NT2/D1 (cell line): ENCODE data around the gene IER5L.
"Not testable (repeated sequence)": the region's sequence is repeated elsewhere in the genome, so short reads cannot be mapped to it uniquely, and the experiment has no call there.

ENCODE experiments used
- DNase-seq: peaks from one replicate; pipeline ENCODE4 v3.0.0-alpha.2; 2011; ENCODE audit warnings: low read depth, low spot score
- H3K27me3 ChIP-seq: 2 replicates; pipeline ENCODE4 v1.6.0; 2011; ENCODE audit warnings: mild to moderate bottlenecking; ENCODE audit not compliant: insufficient read length, insufficient read depth
- H3K36me3 ChIP-seq: 2 replicates; pipeline ENCODE4 v1.6.1; 2011; ENCODE audit warnings: mild to moderate bottlenecking, low read length, mixed read lengths; ENCODE audit not compliant: insufficient read depth, insufficient read length
- H3K4me1 ChIP-seq: 2 replicates; pipeline ENCODE4 v1.5.1; 2011; ENCODE audit not compliant: insufficient read depth, insufficient read length
- H3K4me3 ChIP-seq: 2 replicates; pipeline ENCODE4 v1.5.1; 2011; ENCODE audit warnings: low read depth; ENCODE audit not compliant: insufficient read length
- H3K9ac ChIP-seq: 2 replicates; pipeline ENCODE4 v1.6.0; 2011; ENCODE audit warnings: low read depth; ENCODE audit not compliant: insufficient read length
- H3K9me3 ChIP-seq: 2 replicates; pipeline ENCODE4 v1.5.1; 2011; ENCODE audit warnings: mild to moderate bottlenecking, low read length; ENCODE audit not compliant: insufficient read depth
- SUZ12 ChIP-seq: IDR thresholded peaks from 2 replicates; pipeline ENCODE4 v1.6.1; 2011; ENCODE audit not compliant: insufficient read length, insufficient read depth; ENCODE audit errors: extremely low read depth
- YY1 ChIP-seq: IDR thresholded peaks from 2 replicates; pipeline ENCODE4 v1.6.1; 2011; ENCODE audit not compliant: insufficient read length, insufficient read depth
- ZNF274 ChIP-seq: IDR thresholded peaks from 2 replicates; pipeline ENCODE4 v1.6.1; 2011; ENCODE audit warnings: mild to moderate bottlenecking, low read depth, low read length

Gene IER5L

GRCh38 chr9:129137292-129138143 is 40.5 kb downstream of the IER5L start:
- Histone ChIP-seq H3K27me3 (no peaks in the 10 kb centered on the region), H3K4me3 (no peak overlapping the region), H3K4me1 (peaks cover 21% of the 10 kb centered on the region), H3K9ac (peak overlapping the region; percentile 51), H3K9me3 (no peaks in the 10 kb centered on the region), H3K36me3 (peaks cover 68% of the 10 kb centered on the region)
- DNase-seq = no peak
- TF ChIP-seq ZNF274 = no peak
- TF ChIP-seq SUZ12 = no peak
- TF ChIP-seq YY1 = no peak

- H3K36me3 ChIP-seq = peaks cover 69% of the 10 kb centered on the region
- peak overlapping the region; percentile 34 for H3K9ac ChIP-seq
- no peak for DNase-seq
- H3K4me3 ChIP-seq = no peak overlapping the region
- H3K9me3 ChIP-seq = no peaks in the 10 kb centered on the region
- peaks cover 19% of the 10 kb centered on the region for H3K4me1 ChIP-seq
- TF ChIP-seq SUZ12 (no peak), ZNF274 (no peak)
- no peaks in the 10 kb centered on the region for H3K27me3 ChIP-seq
These were observed 41.5 kb downstream of the IER5L start for GRCh38 chr9:129136446-129137035.

- Histone ChIP-seq H3K9me3 (no peaks in the 10 kb centered on the region), H3K9ac (no peak overlapping the region), H3K4me1 (peaks cover 15% of the 10 kb centered on the region), H3K36me3 (peaks cover 77% of the 10 kb centered on the region), H3K4me3 (no peak overlapping the region), H3K27me3 (no peaks in the 10 kb centered on the region)
- TF ChIP-seq YY1 (no peak), SUZ12 (no peak), ZNF274 (no peak)
- no peak for DNase-seq
These were observed 42.6 kb downstream of the IER5L start for GRCh38 chr9:129135476-129135875.

GRCh38 chr9:129133082-129133481 is 45.0 kb downstream of the IER5L start:
- TF ChIP-seq SUZ12 (no peak), YY1 (no peak), ZNF274 (no peak)
- Histone ChIP-seq H3K4me3 (no peak overlapping the region), H3K9ac (no peak overlapping the region), H3K4me1 (peaks cover 8% of the 10 kb centered on the region), H3K9me3 (no peaks in the 10 kb centered on the region), H3K27me3 (no peaks in the 10 kb centered on the region), H3K36me3 (peaks cover 86% of the 10 kb centered on the region)
- no peak for DNase-seq

- peak; percentile 55 for DNase-seq
- Histone ChIP-seq H3K9ac (peak overlapping the region; percentile 46), H3K36me3 (peaks cover 78% of the 10 kb centered on the region)
These were observed 46.5 kb downstream of the IER5L start for GRCh38 chr9:129131300-129132145.

GRCh38 chr9:129130791-129131190 is 47.3 kb downstream of the IER5L start:
- Histone ChIP-seq H3K4me3 (no peak overlapping the region), H3K9ac (no peak overlapping the region), H3K4me1 (peaks cover 20% of the 10 kb centered on the region), H3K36me3 (peaks cover 72% of the 10 kb centered on the region), H3K9me3 (no peaks in the 10 kb centered on the region), H3K27me3 (no peaks in the 10 kb centered on the region)
- DNase-seq = no peak
- no peak for TF ChIP-seq ZNF274
- TF ChIP-seq YY1 = no peak

More at GRCh38 chr9:129131300-129132145, 46.5 kb downstream of the IER5L start:
- H3K4me1 ChIP-seq = peaks cover 20% of the 10 kb centered on the region
- H3K4me3 ChIP-seq = no peak overlapping the region
- H3K9me3 ChIP-seq = no peaks in the 10 kb centered on the region
- H3K27me3 ChIP-seq = no peaks in the 10 kb centered on the region
- no peak for TF ChIP-seq YY1
- TF ChIP-seq SUZ12 = no peak

GRCh38 chr9:129130271-129130670 is 47.8 kb downstream of the IER5L start:
- Histone ChIP-seq H3K4me1 (peaks cover 25% of the 10 kb centered on the region), H3K36me3 (peaks cover 72% of the 10 kb centered on the region)
- H3K9ac ChIP-seq, DNase-seq, H3K4me3 ChIP-seq, H3K9me3 ChIP-seq, H3K27me3 ChIP-seq: not testable (repeated sequence)
